ENCODE results near the gene RANBP3L. TPM values are rescaled to one million over a fixed set of nuclear protein-coding genes. Genes with fewer than 3 reads are reported as not detected.

Gene RANBP3L
- total and polyA plus RNA-seq, 4 donors: 0.33 to 9.2 (median 2.1) TPM

DNA sequence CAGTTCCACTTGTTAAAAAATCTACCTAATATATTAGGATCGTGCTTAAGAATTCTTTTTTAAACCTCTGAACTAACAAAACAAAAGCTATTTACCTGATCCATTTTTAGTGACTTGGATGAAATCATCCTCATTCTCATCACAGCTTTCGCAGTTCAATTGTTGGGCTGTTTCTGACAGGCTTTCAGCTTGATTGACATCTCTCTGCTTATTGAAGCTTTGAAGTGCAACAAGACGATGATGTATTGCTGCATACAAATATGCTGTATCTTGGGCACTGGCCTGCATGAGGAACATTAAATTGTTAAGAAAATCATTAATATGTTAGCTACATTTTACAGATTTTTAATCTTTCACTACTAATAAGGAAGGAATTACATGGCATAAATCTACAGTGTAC lies 50.5 kb downstream of the RANBP3L start (continued):
- TF ChIP-seq, protein P1, sequence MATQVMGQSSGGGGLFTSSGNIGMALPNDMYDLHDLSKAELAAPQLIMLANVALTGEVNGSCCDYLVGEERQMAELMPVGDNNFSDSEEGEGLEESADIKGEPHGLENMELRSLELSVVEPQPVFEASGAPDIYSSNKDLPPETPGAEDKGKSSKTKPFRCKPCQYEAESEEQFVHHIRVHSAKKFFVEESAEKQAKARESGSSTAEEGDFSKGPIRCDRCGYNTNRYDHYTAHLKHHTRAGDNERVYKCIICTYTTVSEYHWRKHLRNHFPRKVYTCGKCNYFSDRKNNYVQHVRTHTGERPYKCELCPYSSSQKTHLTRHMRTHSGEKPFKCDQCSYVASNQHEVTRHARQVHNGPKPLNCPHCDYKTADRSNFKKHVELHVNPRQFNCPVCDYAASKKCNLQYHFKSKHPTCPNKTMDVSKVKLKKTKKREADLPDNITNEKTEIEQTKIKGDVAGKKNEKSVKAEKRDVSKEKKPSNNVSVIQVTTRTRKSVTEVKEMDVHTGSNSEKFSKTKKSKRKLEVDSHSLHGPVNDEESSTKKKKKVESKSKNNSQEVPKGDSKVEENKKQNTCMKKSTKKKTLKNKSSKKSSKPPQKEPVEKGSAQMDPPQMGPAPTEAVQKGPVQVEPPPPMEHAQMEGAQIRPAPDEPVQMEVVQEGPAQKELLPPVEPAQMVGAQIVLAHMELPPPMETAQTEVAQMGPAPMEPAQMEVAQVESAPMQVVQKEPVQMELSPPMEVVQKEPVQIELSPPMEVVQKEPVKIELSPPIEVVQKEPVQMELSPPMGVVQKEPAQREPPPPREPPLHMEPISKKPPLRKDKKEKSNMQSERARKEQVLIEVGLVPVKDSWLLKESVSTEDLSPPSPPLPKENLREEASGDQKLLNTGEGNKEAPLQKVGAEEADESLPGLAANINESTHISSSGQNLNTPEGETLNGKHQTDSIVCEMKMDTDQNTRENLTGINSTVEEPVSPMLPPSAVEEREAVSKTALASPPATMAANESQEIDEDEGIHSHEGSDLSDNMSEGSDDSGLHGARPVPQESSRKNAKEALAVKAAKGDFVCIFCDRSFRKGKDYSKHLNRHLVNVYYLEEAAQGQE (IDR thresholded peaks at IDR 0.05): no peak
- TF ChIP-seq EGR1 (IDR thresholded peaks at IDR 0.05; ENCODE audit: low read depth in 2 of 2): no peak
- no peak for TF ChIP-seq YY1 (IDR thresholded peaks at IDR 0.05)
- TF ChIP-seq JUND (IDR thresholded peaks at IDR 0.05): no peak

DNA sequence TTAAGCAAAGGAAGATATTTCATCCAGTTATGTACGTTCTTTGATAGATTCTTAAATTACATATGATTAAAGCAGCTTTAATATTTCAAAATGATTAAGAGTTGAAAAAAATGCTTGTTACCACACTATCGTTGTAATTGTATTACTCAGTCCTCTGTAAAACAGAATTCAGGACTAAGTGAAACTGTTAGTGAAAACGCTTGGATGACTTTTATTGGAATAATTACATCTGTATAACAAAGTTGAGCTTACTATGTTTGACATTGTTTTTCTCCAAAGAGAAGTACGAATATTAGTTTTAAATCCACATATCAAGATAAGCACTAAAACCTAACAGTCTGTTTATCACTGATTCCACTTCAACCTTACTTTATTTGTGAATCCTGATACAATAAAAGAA lies 51.3 kb downstream of the RANBP3L start:
- H3K9me3 ChIP-seq (ENCODE audit: control insufficient read depth in 4 of 4, low read length in 3 of 4): no peaks in the 10 kb centered on the region
- peaks cover 0 to 9% (median 4%) of the 10 kb centered on the region in 4 donors for H3K4me1 ChIP-seq (ENCODE audit: control insufficient read depth in 4 of 4, insufficient read depth in 4 of 4, low read length in 3 of 4)
- no peak for DNase-seq (ENCODE audit: low spot score)
- peaks cover 0 to 4% (median 0%) of the 10 kb centered on the region in 4 donors for H3K36me3 ChIP-seq (ENCODE audit: control insufficient read depth in 4 of 4, insufficient read depth in 3 of 4, low read depth in 1 of 4, low read length in 3 of 4)
- no peak overlapping the region for H3K4me3 ChIP-seq (ENCODE audit: low read depth in 1 of 3, low read length in 3 of 3)
- H3K27ac ChIP-seq (ENCODE audit: low read depth in 1 of 2, low read length in 2 of 2): no peak overlapping the region
- WGBS: 91% methylated on average over 4 of the region's 4 CpGs
- no peaks in the 10 kb centered on the region for H3K27me3 ChIP-seq (ENCODE audit: control insufficient read depth in 4 of 4, insufficient read depth in 4 of 4, low read length in 3 of 4)
- no peak overlapping the region for H3K9ac ChIP-seq (ENCODE audit: low read depth in 1 of 2, low read length in 2 of 2)
- no peak for TF ChIP-seq YY1 (IDR thresholded peaks at IDR 0.05)

DNA sequence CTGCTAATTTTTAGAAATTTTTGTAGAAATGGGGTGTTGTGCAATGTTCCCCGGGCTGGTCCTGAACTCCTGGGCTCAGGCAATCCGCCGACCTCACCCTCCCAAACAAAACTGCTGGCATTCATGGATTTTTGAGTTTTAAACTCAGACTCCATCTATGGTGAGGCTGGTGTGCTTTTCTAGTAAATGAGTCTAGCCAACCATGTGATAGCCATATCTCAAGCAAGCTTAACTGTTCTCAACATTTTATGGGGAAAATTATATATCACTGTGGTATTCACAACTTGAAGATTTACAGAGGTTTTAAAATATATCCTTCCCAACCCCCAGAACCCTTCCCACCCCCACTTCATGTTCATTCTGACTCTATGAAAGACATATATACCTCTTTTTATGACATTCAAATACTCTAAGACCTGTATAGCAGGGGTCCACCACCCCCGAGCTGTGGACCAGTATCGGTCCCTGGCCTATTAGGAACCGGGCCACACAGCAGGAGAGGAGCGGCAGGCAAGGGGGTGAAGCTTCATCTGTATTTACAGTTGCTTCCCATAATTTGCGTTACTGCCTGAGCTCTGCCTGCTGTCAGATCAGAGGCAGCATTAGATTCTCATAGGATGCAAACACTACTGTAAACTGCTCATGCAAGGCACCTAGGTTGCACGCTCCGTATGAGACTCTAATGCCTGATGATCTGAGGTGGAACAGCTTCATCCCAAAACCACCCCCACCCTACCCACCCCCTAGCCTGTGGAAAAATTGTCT lies 55.5 kb downstream of the RANBP3L start:
- TF ChIP-seq, protein P2, sequence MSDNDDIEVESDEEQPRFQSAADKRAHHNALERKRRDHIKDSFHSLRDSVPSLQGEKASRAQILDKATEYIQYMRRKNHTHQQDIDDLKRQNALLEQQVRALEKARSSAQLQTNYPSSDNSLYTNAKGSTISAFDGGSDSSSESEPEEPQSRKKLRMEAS (IDR thresholded peaks at IDR 0.05): no peak
- no peak for TF ChIP-seq HNF4A (conservative IDR thresholded peaks at IDR 0.05)
- no peak for TF ChIP-seq FOXA1 (IDR thresholded peaks at IDR 0.05)
- TF ChIP-seq HNF4G (IDR thresholded peaks at IDR 0.05): no peak
- TF ChIP-seq, protein P3, sequence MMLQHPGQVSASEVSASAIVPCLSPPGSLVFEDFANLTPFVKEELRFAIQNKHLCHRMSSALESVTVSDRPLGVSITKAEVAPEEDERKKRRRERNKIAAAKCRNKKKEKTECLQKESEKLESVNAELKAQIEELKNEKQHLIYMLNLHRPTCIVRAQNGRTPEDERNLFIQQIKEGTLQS (IDR thresholded peaks at IDR 0.05): no peak
- no peak for TF ChIP-seq JUND (IDR thresholded peaks at IDR 0.05)
- TF ChIP-seq RXRA (IDR thresholded peaks at IDR 0.05): no peak
- no peak for TF ChIP-seq FOXA2 (IDR thresholded peaks at IDR 0.05)
- TF ChIP-seq, protein P4, sequence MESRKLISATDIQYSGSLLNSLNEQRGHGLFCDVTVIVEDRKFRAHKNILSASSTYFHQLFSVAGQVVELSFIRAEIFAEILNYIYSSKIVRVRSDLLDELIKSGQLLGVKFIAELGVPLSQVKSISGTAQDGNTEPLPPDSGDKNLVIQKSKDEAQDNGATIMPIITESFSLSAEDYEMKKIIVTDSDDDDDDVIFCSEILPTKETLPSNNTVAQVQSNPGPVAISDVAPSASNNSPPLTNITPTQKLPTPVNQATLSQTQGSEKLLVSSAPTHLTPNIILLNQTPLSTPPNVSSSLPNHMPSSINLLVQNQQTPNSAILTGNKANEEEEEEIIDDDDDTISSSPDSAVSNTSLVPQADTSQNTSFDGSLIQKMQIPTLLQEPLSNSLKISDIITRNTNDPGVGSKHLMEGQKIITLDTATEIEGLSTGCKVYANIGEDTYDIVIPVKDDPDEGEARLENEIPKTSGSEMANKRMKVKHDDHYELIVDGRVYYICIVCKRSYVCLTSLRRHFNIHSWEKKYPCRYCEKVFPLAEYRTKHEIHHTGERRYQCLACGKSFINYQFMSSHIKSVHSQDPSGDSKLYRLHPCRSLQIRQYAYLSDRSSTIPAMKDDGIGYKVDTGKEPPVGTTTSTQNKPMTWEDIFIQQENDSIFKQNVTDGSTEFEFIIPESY (IDR thresholded peaks at IDR 0.05): no peak
- TF ChIP-seq NR2F2 (IDR thresholded peaks at IDR 0.05): no peak
- no peak for TF ChIP-seq TAF1 (conservative IDR thresholded peaks at IDR 0.05)
- no peak for TF ChIP-seq YY1 (IDR thresholded peaks at IDR 0.05)
- no peak for TF ChIP-seq GABPA (IDR thresholded peaks at IDR 0.05 in 1 of 2, conservative IDR thresholded peaks at IDR 0.05 in 1 of 2)
- TF ChIP-seq RAD21 (IDR thresholded peaks at IDR 0.05): no peak
- TF ChIP-seq, protein P5, sequence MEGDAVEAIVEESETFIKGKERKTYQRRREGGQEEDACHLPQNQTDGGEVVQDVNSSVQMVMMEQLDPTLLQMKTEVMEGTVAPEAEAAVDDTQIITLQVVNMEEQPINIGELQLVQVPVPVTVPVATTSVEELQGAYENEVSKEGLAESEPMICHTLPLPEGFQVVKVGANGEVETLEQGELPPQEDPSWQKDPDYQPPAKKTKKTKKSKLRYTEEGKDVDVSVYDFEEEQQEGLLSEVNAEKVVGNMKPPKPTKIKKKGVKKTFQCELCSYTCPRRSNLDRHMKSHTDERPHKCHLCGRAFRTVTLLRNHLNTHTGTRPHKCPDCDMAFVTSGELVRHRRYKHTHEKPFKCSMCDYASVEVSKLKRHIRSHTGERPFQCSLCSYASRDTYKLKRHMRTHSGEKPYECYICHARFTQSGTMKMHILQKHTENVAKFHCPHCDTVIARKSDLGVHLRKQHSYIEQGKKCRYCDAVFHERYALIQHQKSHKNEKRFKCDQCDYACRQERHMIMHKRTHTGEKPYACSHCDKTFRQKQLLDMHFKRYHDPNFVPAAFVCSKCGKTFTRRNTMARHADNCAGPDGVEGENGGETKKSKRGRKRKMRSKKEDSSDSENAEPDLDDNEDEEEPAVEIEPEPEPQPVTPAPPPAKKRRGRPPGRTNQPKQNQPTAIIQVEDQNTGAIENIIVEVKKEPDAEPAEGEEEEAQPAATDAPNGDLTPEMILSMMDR (IDR thresholded peaks at IDR 0.05; ENCODE audit: low read depth, low read length, missing input control): no peak
- TF ChIP-seq, protein P1 (IDR thresholded peaks at IDR 0.05): no peak
- no peak for TF ChIP-seq SP1 (IDR thresholded peaks at IDR 0.05)
- no peak for TF ChIP-seq EGR1 (IDR thresholded peaks at IDR 0.05; ENCODE audit: low read depth in 2 of 2)
- 90% methylated on average over 10 of the region's 10 CpGs for WGBS

More for the DNA sequence above, 55.5 kb downstream of the RANBP3L start:
- Histone ChIP-seq H3K4me3 (ENCODE audit: low read depth in 1 of 3, low read length in 3 of 3) (no peak overlapping the region), H3K36me3 (ENCODE audit: control insufficient read depth in 4 of 4, insufficient read depth in 3 of 4, low read depth in 1 of 4, low read length in 3 of 4) (no peaks in the 10 kb centered on the region), H3K4me1 (ENCODE audit: control insufficient read depth in 4 of 4, insufficient read depth in 4 of 4, low read length in 3 of 4) (peaks cover 0 to 12% (median 5%) of the 10 kb centered on the region in 4 donors), H3K9me3 (ENCODE audit: control insufficient read depth in 4 of 4, low read length in 3 of 4) (no peaks in the 10 kb centered on the region), H3K27ac (ENCODE audit: low read depth in 1 of 2, low read length in 2 of 2) (no peak overlapping the region), H3K27me3 (ENCODE audit: control insufficient read depth in 4 of 4, insufficient read depth in 4 of 4, low read length in 3 of 4) (no peaks in the 10 kb centered on the region), H3K9ac (ENCODE audit: low read depth in 1 of 2, low read length in 2 of 2) (no peak overlapping the region)
- no peak for DNase-seq (ENCODE audit: low spot score)

All from liver (tissue), 9 donors.